Stomach smooth muscle (tissue), 2 donors: Measurements from ENCODE around the gene RANBP10.
A peak's percentile ranks its signal among the peaks of the same experiment; 100 is the strongest.

Source experiments
- H3K27ac ChIP-seq: one replicate; pipeline ENCODE4 v1.7.0; 2013; ENCODE audit warnings: mild to moderate bottlenecking, low read length, inconsistent platforms
- H3K27me3 ChIP-seq, 2 donors: one replicate each; pipeline ENCODE4 v1.7.0; 2013; ENCODE audit warnings: low read length in 2 of 2; ENCODE audit not compliant: insufficient read depth in 2 of 2, control insufficient read depth in 1 of 2
- H3K36me3 ChIP-seq, 2 donors: one replicate each; pipeline ENCODE4 v1.7.0; 2013; ENCODE audit warnings: low read length in 2 of 2; ENCODE audit not compliant: control insufficient read depth in 2 of 2, insufficient read depth in 2 of 2
- H3K4me1 ChIP-seq: one replicate; pipeline ENCODE4 v1.7.0; 2013; ENCODE audit warnings: low read length; ENCODE audit not compliant: control insufficient read depth, insufficient read depth
- H3K4me3 ChIP-seq, 2 donors: one replicate each; pipeline ENCODE4 v1.7.0; 2013; ENCODE audit warnings: low read length in 2 of 2
- H3K9ac ChIP-seq, 2 donors: one replicate each; pipeline ENCODE4 v1.7.0; 2013; ENCODE audit warnings: low read length in 2 of 2, mild to moderate bottlenecking in 1 of 2
- H3K9me3 ChIP-seq, 2 donors: one replicate each; pipeline ENCODE4 v1.7.0; 2013; ENCODE audit warnings: low read length in 2 of 2; ENCODE audit not compliant: control insufficient read depth in 2 of 2
- donor health status: healthy.
- donor health status: Pancreatic carcinoma.

Gene RANBP10

GRCh38 chr16:67806428-67807147 lies at the start of gene RANBP10, which contains the start of gene TSNAXIP1:
Gene RANBP10, minus strand, starts transcription at chr16:67806560. Its CDS starts 24 bp downstream, at chr16:67806536.
Gene TSNAXIP1, plus strand, starts transcription at chr16:67806889. Its CDS starts 261 bp downstream, at chr16:67807150.
- Histone ChIP-seq H3K9me3 (no peaks in the 10 kb centered on the region), H3K36me3 (peaks cover 3 to 8% of the 10 kb centered on the region in 2 donors), H3K4me1 (peaks cover 20% of the 10 kb centered on the region), H3K27me3 (no peaks in the 10 kb centered on the region), H3K9ac (peak within 1 kb of the TSS; percentile 94 to 97), H3K4me3 (peak within 1 kb of the TSS; percentile 98 to 99), H3K27ac (peak within 1 kb of the TSS; percentile 70)

- no peaks in the 10 kb centered on the region for H3K9me3 ChIP-seq
- H3K4me3 ChIP-seq, result no peak overlapping the region
- no peak overlapping the region for H3K9ac ChIP-seq
- H3K27ac ChIP-seq, result no peak overlapping the region
- H3K36me3 ChIP-seq, result peaks cover 0 to 8% of the 10 kb centered on the region in 2 donors
- H3K4me1 ChIP-seq, result peaks cover 27% of the 10 kb centered on the region
- no peaks in the 10 kb centered on the region for H3K27me3 ChIP-seq
Observed at GRCh38 chr16:67855789-67856188, 49.4 kb upstream of the RANBP10 start.

GRCh38 chr16:67853670-67854069 lies 47.3 kb upstream of the RANBP10 start:
- Histone ChIP-seq H3K36me3 (peaks cover 0 to 3% of the 10 kb centered on the region in 2 donors), H3K9me3 (no peaks in the 10 kb centered on the region), H3K27ac (no peak overlapping the region), H3K4me1 (peaks cover 26% of the 10 kb centered on the region), H3K4me3 (no peak overlapping the region), H3K27me3 (no peaks in the 10 kb centered on the region), H3K9ac (no peak overlapping the region)

GRCh38 chr16:67848118-67848517 lies 41.8 kb upstream of the RANBP10 start:
- Histone ChIP-seq H3K27me3 (no peaks in the 10 kb centered on the region), H3K9ac (peak overlapping the region; percentile 84 to 95), H3K36me3 (no peaks in the 10 kb centered on the region), H3K4me3 (peak overlapping the region; percentile 93 to 96), H3K27ac (no peak overlapping the region), H3K9me3 (no peaks in the 10 kb centered on the region), H3K4me1 (peaks cover 48% of the 10 kb centered on the region)

GRCh38 chr16:67847064-67847861 lies 40.9 kb upstream of the RANBP10 start, which contains the start of gene CENPT:
Gene CENPT, minus strand, starts transcription at chr16:67847693. Its CDS starts 13,834 bp downstream, at chr16:67833859.
- no peaks in the 10 kb centered on the region for H3K36me3 ChIP-seq
- no peaks in the 10 kb centered on the region for H3K27me3 ChIP-seq
- H3K4me3 ChIP-seq, result peak within 1 kb of the TSS; percentile 93 to 96
- H3K9ac ChIP-seq, result peak within 1 kb of the TSS; percentile 88 to 95
- H3K9me3 ChIP-seq, result no peaks in the 10 kb centered on the region
- peak within 1 kb of the TSS; percentile 93 for H3K27ac ChIP-seq
- peaks cover 55% of the 10 kb centered on the region for H3K4me1 ChIP-seq

GRCh38 chr16:67846320-67847063 lies 40.1 kb upstream of the RANBP10 start, which contains the start of gene NUTF2:
Gene NUTF2, plus strand, starts transcription at chr16:67846933. Its CDS starts 18,198 bp downstream, at chr16:67865131.
- Histone ChIP-seq H3K4me1 (peaks cover 59% of the 10 kb centered on the region), H3K9ac (peak within 1 kb of the TSS; percentile 88 to 95)

GRCh38 chr16:67846063-67846319 lies 39.6 kb upstream of the RANBP10 start:
- peak overlapping the region; percentile 88 to 95 for H3K9ac ChIP-seq
- no peaks in the 10 kb centered on the region for H3K27me3 ChIP-seq
- no peaks in the 10 kb centered on the region for H3K9me3 ChIP-seq
- H3K4me3 ChIP-seq, result peak overlapping the region; percentile 93 to 96
- H3K27ac ChIP-seq, result peak overlapping the region; percentile 93
- no peaks in the 10 kb centered on the region for H3K36me3 ChIP-seq
- H3K4me1 ChIP-seq, result peaks cover 63% of the 10 kb centered on the region

More at GRCh38 chr16:67846320-67847063, 40.1 kb upstream of the RANBP10 start, which contains the start of gene NUTF2:
- H3K36me3 ChIP-seq, result no peaks in the 10 kb centered on the region
- no peaks in the 10 kb centered on the region for H3K27me3 ChIP-seq
- H3K27ac ChIP-seq, result peak within 1 kb of the TSS; percentile 93
- no peaks in the 10 kb centered on the region for H3K9me3 ChIP-seq
- H3K4me3 ChIP-seq, result peak within 1 kb of the TSS; percentile 93 to 96

- H3K9ac ChIP-seq, result peak overlapping the region; percentile 88 to 95
- no peaks in the 10 kb centered on the region for H3K27me3 ChIP-seq
- peak overlapping the region; percentile 93 to 96 for H3K4me3 ChIP-seq
- H3K36me3 ChIP-seq, result no peaks in the 10 kb centered on the region
- peak overlapping the region; percentile 93 for H3K27ac ChIP-seq
- H3K9me3 ChIP-seq, result no peaks in the 10 kb centered on the region
- peaks cover 63% of the 10 kb centered on the region for H3K4me1 ChIP-seq
Observed at GRCh38 chr16:67845291-67846062, 39.1 kb upstream of the RANBP10 start.

GRCh38 chr16:67844497-67844896 lies 38.1 kb upstream of the RANBP10 start:
- Histone ChIP-seq H3K27me3 (no peaks in the 10 kb centered on the region), H3K36me3 (no peaks in the 10 kb centered on the region), H3K4me1 (peaks cover 63% of the 10 kb centered on the region), H3K4me3 (peak overlapping the region; percentile 15 to 96), H3K9me3 (no peaks in the 10 kb centered on the region), H3K27ac (peak overlapping the region; percentile 93), H3K9ac (peak overlapping the region; percentile 83)
